Prostate gland (tissue), 2 donors: ENCODE results near the gene SCUBE1.

Source experiments
- CTCF ChIP-seq, 4 experiments: fragments of 200-600 bp in 2 of 4; fragments of 450-650 bp in 2 of 4; sonication (generic) in 2 of 4; IDR thresholded peaks; 1 replicate in 3 of 4; 2 replicates in 1 of 4; pipeline ENCODE4 v1.5.1; 2016 to 2019; ENCODE audit warnings: antibody characterized with exemption in 4 of 4, mild to moderate bottlenecking in 2 of 4, moderate library complexity in 2 of 4
- POLR2AphosphoS5 ChIP-seq: sonication (generic); formaldehyde crosslinking; IDR thresholded peaks from one replicate; pipeline ENCODE4 v1.6.1; 2017; ENCODE audit warnings: antibody characterized with exemption

- TF ChIP-seq CTCF (IDR thresholded peaks at IDR 0.05) = peak; percentile 91 to 98 (median 94)
- no peak for TF ChIP-seq POLR2AphosphoS5
Observed at GRCh38 chr22:43388420-43388851, 45.3 kb upstream of the SCUBE1 start.
